Heart left ventricle (tissue), 13 donors: Measurements from ENCODE around the gene PRSS33.

Experiments
- POLR2A ChIP-seq, 2 donors: fragments of 450-650 bp; IDR thresholded peaks; one replicate each; pipeline ENCODE4 v1.6.1; 2017; ENCODE audit warnings: antibody characterized with exemption in 2 of 2, mild to moderate bottlenecking in 2 of 2, moderate library complexity in 2 of 2
- TF ChIP-seq, protein P1 (sequence below), 12 donors: fragments of 200-600 bp; sonication (generic) in 4 of 12; IDR thresholded peaks; one replicate each; pipeline versions ENCODE4 v1.5.0 to v1.8.0; 2018 to 2022; ENCODE audit warnings: antibody characterized with exemption in 12 of 12, mild to moderate bottlenecking in 5 of 12
- donor health status: ischemic (EF 13 %, LVEDD 7.1; RV severe dilation, severe dysfunction).
- donor health status: DM: no; HTN: yes; CAD: no.
- donor health status: DM: no; HTN: no; CAD: no.
- donor health status: ischemic (EF 25% LVEDD 6.9; RV normal size, moderate dysfunction).
- donor health status: ischemic (EF 25% LVEDD 5.7; RV mildly dilated, moderate dysfunction).
- donor health status: ischemic (EF 35%, LVEDD 5.7; RV mildly dilated, moderate dysfunction).
- donor health status: nonischemic (EF 11% LVEDD 7.7; RV severe dilation, severe dysfunction).
- donor health status: DM: yes; HTN: yes; CAD: no.
- donor health status: PGD.
- donor health status: ischemic (EF 29% LVEDD 5.4; RV normal size, mild dysfunction).
- donor health status: nonischemic (EF 23%, LVEDD 6.1; RV moderate dilation, normal function).

DNA sequence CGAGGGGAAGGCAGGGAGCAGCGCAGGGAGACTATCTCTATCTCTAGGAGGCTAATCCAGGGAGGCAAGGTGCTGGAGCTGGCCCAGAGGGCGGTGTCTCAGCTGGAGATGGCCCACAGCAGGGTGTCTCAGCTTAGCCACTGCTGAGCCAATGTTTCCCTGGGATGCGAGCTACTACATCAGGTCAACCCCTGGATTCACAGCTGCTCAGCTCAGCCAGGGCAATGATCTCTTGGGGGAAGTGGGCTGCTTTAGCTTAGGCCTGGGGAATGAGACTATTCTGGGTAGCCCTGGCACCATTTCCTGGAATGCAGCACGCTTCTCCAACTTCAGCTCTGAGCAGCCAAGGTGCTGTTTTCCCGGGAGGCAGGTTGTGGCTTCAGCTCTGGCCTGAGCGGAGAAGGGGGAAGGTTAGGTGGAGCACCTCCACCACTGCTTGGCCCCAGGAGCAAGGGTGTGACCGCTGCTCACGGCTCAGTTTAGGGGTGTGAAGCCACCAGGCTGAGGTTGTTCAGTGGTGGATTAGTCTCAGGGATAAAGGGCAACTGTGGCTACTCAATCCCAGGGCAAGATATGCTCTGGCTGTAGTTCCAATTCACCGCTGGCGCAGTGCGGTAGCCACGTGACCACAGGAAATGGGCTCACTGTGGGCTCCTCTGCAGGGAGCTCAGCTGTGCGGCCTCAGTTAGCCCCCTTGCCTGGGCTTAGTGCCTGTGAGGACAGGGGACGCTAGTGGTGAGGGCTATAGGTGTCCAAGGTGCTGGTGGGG is 24.5 kb upstream of the PRSS33 start:
- no peak for TF ChIP-seq POLR2A (IDR thresholded peaks at IDR 0.05)
- TF ChIP-seq, protein P1, sequence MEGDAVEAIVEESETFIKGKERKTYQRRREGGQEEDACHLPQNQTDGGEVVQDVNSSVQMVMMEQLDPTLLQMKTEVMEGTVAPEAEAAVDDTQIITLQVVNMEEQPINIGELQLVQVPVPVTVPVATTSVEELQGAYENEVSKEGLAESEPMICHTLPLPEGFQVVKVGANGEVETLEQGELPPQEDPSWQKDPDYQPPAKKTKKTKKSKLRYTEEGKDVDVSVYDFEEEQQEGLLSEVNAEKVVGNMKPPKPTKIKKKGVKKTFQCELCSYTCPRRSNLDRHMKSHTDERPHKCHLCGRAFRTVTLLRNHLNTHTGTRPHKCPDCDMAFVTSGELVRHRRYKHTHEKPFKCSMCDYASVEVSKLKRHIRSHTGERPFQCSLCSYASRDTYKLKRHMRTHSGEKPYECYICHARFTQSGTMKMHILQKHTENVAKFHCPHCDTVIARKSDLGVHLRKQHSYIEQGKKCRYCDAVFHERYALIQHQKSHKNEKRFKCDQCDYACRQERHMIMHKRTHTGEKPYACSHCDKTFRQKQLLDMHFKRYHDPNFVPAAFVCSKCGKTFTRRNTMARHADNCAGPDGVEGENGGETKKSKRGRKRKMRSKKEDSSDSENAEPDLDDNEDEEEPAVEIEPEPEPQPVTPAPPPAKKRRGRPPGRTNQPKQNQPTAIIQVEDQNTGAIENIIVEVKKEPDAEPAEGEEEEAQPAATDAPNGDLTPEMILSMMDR (IDR thresholded peaks at IDR 0.05), result no peak
